Measurements from ENCODE around the gene TRIM44. TPM values are rescaled to one million over a fixed set of nuclear protein-coding genes. Genes with fewer than 3 reads are reported as not detected.

Gene TRIM44
- total and polyA plus RNA-seq, 4 donors: 3.7 to 15.1 (median 10.4) TPM

- Histone ChIP-seq H3K9ac (ENCODE audit: low read depth in 1 of 2, low read length in 2 of 2) (no peak overlapping the region), H3K9me3 (ENCODE audit: control insufficient read depth in 4 of 4, low read length in 3 of 4) (no peaks in the 10 kb centered on the region), H3K27me3 (ENCODE audit: control insufficient read depth in 4 of 4, insufficient read depth in 4 of 4, low read length in 3 of 4) (no peaks in the 10 kb centered on the region), H3K4me1 (ENCODE audit: control insufficient read depth in 4 of 4, insufficient read depth in 4 of 4, low read length in 3 of 4) (no peaks in the 10 kb centered on the region), H3K27ac (ENCODE audit: low read depth in 1 of 2, low read length in 2 of 2) (no peak overlapping the region), H3K4me3 (ENCODE audit: low read depth in 1 of 3, low read length in 3 of 3) (no peak overlapping the region), H3K36me3 (ENCODE audit: control insufficient read depth in 4 of 4, insufficient read depth in 3 of 4, low read depth in 1 of 4, low read length in 3 of 4) (no peaks in the 10 kb centered on the region)
- DNase-seq (ENCODE audit: low spot score): no peak
- WGBS: 66% methylated on average over 3 of the region's 3 CpGs
- TF ChIP-seq NR2F2 (IDR thresholded peaks at IDR 0.05) (no peak), SP1 (IDR thresholded peaks at IDR 0.05) (no peak), RAD21 (IDR thresholded peaks at IDR 0.05) (no peak), REST (IDR thresholded peaks at IDR 0.05) (no peak), YY1 (IDR thresholded peaks at IDR 0.05) (no peak), EGR1 (IDR thresholded peaks at IDR 0.05; ENCODE audit: low read depth in 2 of 2) (no peak), TAF1 (conservative IDR thresholded peaks at IDR 0.05) (no peak), FOXA1 (IDR thresholded peaks at IDR 0.05) (no peak), FOXA2 (IDR thresholded peaks at IDR 0.05) (no peak), MAX (IDR thresholded peaks at IDR 0.05) (no peak), HNF4G (IDR thresholded peaks at IDR 0.05) (no peak)
- TF ChIP-seq, protein P1, sequence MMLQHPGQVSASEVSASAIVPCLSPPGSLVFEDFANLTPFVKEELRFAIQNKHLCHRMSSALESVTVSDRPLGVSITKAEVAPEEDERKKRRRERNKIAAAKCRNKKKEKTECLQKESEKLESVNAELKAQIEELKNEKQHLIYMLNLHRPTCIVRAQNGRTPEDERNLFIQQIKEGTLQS (IDR thresholded peaks at IDR 0.05): no peak
- TF ChIP-seq, protein P2, sequence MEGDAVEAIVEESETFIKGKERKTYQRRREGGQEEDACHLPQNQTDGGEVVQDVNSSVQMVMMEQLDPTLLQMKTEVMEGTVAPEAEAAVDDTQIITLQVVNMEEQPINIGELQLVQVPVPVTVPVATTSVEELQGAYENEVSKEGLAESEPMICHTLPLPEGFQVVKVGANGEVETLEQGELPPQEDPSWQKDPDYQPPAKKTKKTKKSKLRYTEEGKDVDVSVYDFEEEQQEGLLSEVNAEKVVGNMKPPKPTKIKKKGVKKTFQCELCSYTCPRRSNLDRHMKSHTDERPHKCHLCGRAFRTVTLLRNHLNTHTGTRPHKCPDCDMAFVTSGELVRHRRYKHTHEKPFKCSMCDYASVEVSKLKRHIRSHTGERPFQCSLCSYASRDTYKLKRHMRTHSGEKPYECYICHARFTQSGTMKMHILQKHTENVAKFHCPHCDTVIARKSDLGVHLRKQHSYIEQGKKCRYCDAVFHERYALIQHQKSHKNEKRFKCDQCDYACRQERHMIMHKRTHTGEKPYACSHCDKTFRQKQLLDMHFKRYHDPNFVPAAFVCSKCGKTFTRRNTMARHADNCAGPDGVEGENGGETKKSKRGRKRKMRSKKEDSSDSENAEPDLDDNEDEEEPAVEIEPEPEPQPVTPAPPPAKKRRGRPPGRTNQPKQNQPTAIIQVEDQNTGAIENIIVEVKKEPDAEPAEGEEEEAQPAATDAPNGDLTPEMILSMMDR (IDR thresholded peaks at IDR 0.05; ENCODE audit: low read depth, low read length, missing input control): no peak
Observed at GRCh38 chr11:35631891-35632290, 30.7 kb upstream of the TRIM44 start.

- H3K4me3 ChIP-seq (ENCODE audit: low read depth in 1 of 3, low read length in 3 of 3): no peak overlapping the region
- no peaks in the 10 kb centered on the region for H3K27me3 ChIP-seq (ENCODE audit: control insufficient read depth in 4 of 4, insufficient read depth in 4 of 4, low read length in 3 of 4)
- no peak overlapping the region for H3K9ac ChIP-seq (ENCODE audit: low read depth in 1 of 2, low read length in 2 of 2)
- no peaks in the 10 kb centered on the region for H3K4me1 ChIP-seq (ENCODE audit: control insufficient read depth in 4 of 4, insufficient read depth in 4 of 4, low read length in 3 of 4)
- DNase-seq (ENCODE audit: low spot score): no peak
- TF ChIP-seq SP1 (IDR thresholded peaks at IDR 0.05) (no peak), NR2F2 (IDR thresholded peaks at IDR 0.05) (no peak), HNF4A (conservative IDR thresholded peaks at IDR 0.05) (no peak), EGR1 (IDR thresholded peaks at IDR 0.05; ENCODE audit: low read depth in 2 of 2) (no peak), RXRA (IDR thresholded peaks at IDR 0.05) (no peak), RAD21 (IDR thresholded peaks at IDR 0.05) (no peak), JUND (IDR thresholded peaks at IDR 0.05) (no peak), REST (IDR thresholded peaks at IDR 0.05) (no peak), YY1 (IDR thresholded peaks at IDR 0.05) (no peak)
- TF ChIP-seq, protein P2 (IDR thresholded peaks at IDR 0.05; ENCODE audit: low read depth, low read length, missing input control): no peak
- TF ChIP-seq, protein P1 (IDR thresholded peaks at IDR 0.05): no peak
- no peaks in the 10 kb centered on the region for H3K9me3 ChIP-seq (ENCODE audit: control insufficient read depth in 4 of 4, low read length in 3 of 4)
- WGBS: 73% methylated on average over 1 of the region's 1 CpG
- no peaks in the 10 kb centered on the region for H3K36me3 ChIP-seq (ENCODE audit: control insufficient read depth in 4 of 4, insufficient read depth in 3 of 4, low read depth in 1 of 4, low read length in 3 of 4)
- H3K27ac ChIP-seq (ENCODE audit: low read depth in 1 of 2, low read length in 2 of 2): no peak overlapping the region
Observed at GRCh38 chr11:35632301-35632700, 30.3 kb upstream of the TRIM44 start.
